A204.1 (cell line): ENCODE measurements around the gene NPAS1.
A peak's percentile ranks its signal among the peaks of the same experiment; 100 is the strongest.
"Not testable (repeated sequence)": the region's sequence is repeated elsewhere in the genome, so short reads cannot be mapped to it uniquely, and the experiment has no call there.

Experiments
- FAIRE-seq: peaks from 2 replicates; lab custom pipeline; 2012; peaks lifted over from hg19 to GRCh38; lab: Jason Lieb, UNC

The NPAS1 gene

GRCh38 chr19:47047272-47047762 lies 27.7 kb downstream of the NPAS1 start:
- no peak for FAIRE-seq

- peak; percentile 91 for FAIRE-seq
These were observed 28.2 kb downstream of the NPAS1 start for GRCh38 chr19:47047763-47048405.

DNA sequence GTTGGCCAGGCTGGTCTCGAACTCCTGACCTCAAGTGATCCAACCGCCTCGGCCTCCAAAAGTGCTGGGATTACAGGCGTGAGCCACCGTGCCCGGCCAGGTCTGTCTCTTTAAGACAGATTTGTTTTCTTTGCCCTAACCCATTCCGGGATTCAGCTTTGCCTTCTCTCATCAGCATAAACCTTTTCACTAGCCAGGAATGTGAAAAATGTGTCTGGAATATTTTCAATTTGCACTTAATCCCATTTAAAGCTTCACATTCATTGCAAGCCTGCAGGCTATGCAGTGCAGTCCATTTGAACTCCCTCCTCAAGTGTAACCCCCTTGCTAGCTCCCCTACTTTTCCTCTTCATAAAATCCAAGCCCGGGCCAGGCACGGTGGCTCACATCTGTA lies 29.7 kb downstream of the NPAS1 start:
- no peak for FAIRE-seq

DNA sequence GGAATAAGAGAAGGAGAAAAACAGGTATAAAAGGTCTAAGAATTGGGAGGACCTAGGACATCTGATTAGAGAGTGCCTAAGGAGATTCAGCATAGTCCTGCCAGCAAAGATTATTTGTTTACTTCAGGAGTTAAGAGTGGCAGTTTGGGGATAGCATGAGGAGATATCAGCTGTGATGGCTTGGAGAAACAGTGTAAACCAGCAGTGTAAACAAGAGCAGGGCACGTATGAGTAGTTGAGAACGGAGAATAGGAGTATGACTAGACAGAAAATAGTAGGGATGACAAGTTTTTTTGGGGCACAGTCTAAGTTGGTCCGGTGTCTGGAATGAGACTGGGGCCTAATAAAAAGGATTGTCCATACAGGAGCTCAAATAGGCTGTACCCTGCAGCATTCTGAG lies 30.9 kb downstream of the NPAS1 start:
- not testable (repeated sequence) for FAIRE-seq

GRCh38 chr19:47056411-47056810 lies 36.8 kb downstream of the NPAS1 start:
- FAIRE-seq: no peak

DNA sequence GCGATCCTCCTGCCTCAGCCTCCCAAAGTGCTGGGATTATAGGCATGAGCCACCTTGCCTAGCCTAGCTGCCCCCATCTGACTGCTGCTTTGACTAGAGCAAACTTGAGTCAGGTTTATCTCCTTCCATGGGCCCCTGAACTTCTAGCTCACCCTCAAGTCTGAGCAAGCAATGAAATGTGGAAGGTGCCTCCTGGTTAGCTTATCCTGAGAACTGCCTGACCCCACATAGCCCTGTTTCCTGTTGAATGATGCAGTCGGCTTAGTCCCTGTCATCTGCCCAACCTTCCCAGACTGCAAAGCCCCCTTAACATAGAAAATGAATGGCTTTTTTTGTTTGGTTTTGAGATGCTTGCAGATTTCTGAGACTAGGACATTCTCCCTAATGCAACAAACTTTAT lies 37.7 kb downstream of the NPAS1 start:
- FAIRE-seq: no peak

- FAIRE-seq: no peak
These were observed 39.0 kb downstream of the NPAS1 start for GRCh38 chr19:47058621-47059022.

DNA sequence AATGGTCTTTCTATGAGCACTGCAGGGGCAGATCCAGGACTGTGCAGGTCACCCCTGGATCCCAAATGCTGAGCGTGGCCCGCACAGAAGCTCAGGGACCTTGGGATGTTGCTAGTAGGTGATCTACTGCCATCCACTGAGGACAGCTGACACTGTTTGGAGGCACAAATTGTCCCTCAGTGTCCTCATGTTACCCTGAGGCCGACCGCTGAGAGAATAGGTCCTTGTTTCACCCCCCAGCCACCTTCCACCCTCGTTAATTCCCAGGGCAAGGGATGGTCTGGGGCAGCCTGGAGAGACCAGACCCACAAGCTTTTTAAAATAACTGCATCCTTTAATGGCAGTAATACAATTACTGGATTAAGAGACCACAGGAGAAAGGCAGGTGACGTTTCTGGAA lies 44.2 kb downstream of the NPAS1 start:
- FAIRE-seq: no peak

GRCh38 chr19:47065242-47065641 lies 45.6 kb downstream of the NPAS1 start:
- FAIRE-seq: no peak

DNA sequence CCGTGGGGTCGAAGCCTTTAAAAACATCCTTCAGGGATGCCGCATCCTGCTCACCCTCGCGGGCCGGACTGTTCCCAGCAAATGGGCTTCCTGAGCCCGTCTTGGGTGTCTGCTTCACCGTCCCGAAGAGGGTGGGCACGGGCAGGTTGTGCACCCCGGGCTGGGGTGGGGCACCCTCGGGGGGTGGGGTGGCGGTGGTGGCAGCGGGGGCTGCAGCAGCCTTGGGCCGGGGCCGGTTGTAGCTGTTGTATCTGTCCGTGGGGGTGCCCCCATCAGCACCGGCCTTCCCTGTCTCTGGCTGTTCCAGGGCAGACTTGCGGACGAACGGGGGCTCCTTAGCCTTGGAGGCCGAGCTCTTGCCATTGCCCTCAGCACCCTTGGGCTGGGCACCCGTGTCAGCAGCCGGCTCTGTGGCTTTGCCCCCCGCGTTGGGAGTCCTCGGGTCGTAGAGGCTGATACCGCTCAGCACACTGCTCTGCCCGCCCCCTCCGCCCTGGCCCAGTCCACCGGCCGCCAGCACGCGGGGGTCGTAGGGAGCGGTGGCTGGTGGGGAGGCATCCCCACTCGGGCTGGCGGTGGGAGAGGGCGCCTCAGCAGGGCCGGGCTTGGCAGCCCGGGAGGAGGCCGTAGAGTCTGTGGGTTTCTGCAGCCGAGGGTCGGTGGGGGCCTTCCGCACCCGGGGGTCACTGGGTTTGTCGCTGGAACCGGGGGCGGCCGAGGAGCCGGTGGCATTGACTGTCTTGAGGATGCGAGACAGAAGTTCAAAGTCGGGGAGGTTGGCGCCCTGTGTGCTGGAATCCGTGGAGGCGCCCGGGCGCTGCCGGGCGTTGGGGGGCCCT lies 47.0 kb downstream of the NPAS1 start:
- FAIRE-seq: no peak

GRCh38 chr19:47067215-47067847 lies 47.7 kb downstream of the NPAS1 start:
- FAIRE-seq: no peak

DNA sequence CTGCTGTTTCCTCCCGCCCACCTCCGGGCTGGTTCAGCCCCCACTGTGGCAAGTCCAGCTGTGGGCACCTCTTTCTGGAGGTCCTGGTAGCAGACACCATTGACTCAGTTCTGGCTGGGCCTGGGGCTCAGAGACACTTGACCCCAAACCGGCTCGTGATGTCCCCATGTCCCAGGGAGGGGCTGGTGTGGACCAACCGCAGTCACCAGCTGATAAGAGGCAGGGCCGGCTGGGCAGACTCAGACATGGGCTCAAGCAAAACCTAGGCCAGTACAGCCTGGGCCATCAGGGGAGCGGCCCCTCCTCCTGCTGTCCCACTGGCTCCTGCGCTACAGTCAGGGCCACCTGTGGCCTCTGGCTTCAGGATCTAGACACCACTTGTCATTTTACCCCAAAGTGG lies 48.6 kb downstream of the NPAS1 start:
- FAIRE-seq: no peak

- FAIRE-seq: no peak
These were observed 49.3 kb downstream of the NPAS1 start for GRCh38 chr19:47068876-47069406.

- no peak for FAIRE-seq
These were observed 50.2 kb downstream of the NPAS1 start for GRCh38 chr19:47069795-47070194.

- FAIRE-seq: no peak
These were observed 51.1 kb downstream of the NPAS1 start for GRCh38 chr19:47070756-47071155.

- no peak for FAIRE-seq
These were observed 52.1 kb downstream of the NPAS1 start for GRCh38 chr19:47071731-47072130.

DNA sequence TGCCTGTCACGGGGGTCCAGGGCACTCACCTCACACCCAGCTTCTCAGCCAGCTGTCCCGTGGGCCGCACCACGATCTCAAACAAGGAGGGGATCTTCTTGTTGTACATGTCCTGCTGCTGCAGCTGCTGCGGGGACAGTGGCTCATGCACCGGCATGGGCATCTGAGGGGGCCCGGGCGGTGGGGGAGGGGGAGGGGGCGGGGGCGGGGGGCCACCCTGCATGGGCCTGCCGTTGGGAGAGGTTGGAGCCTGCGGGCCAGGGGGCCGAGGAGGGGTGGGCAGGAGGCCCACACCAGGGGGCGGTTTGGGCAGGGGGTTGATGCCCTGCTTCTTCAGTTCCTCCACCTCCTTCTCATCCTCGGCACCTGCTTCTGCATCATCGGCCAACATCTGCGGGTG lies 52.7 kb downstream of the NPAS1 start:
- no peak for FAIRE-seq

GRCh38 chr19:47073574-47073973 lies 53.9 kb downstream of the NPAS1 start:
- no peak for FAIRE-seq

DNA sequence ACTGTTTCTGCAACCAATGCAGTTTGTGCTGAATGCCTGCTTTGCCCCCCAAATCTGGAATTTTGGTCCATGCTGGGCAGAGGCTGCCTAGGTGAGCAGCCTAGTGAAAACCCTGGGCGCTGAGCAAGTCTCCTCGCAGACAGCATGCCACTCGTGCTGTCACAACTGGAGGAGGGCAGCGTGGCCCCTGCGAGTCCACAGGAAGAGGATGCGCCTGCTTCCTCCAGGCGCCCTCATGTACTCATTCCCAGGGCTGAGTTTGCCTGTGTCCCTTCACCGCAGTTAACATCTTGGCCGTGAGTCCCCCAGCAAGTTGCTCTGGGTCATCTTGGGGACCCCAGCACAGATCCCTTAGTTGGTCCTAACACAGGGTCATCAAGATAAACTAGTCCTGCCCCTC lies 55.0 kb downstream of the NPAS1 start:
- FAIRE-seq: no peak

DNA sequence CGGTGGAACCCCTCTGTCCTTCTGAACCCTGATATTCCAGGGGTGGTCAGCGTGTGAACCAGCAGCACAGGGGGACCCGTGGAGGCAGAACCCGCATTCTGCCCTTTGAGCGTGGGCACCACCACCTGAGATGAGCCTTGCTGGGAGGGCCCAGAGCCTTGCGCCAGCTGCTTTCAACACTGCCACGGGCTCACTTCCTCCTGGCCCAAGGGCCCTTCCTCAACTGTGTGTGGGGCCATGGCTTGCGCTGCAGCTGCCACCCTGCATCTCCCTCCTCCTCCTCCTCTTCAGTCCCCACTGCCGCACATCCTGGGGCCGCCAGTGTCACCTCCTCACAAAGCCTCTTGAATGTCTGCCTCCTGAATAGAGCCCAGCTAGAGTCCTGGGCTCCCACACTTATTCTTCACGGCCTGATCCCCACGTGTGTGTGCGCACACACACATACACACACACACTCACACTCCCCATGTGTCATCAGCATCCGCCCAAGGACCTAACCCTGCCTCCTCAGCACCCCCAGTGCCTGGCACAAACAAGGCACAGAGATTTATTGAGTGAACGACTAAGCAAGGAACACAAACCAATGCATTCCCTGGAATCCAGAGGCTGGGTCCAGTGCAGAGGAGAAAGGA lies 55.7 kb downstream of the NPAS1 start:
- FAIRE-seq: no peak

GRCh38 chr19:47075941-47076340 lies 56.3 kb downstream of the NPAS1 start:
- no peak for FAIRE-seq

DNA sequence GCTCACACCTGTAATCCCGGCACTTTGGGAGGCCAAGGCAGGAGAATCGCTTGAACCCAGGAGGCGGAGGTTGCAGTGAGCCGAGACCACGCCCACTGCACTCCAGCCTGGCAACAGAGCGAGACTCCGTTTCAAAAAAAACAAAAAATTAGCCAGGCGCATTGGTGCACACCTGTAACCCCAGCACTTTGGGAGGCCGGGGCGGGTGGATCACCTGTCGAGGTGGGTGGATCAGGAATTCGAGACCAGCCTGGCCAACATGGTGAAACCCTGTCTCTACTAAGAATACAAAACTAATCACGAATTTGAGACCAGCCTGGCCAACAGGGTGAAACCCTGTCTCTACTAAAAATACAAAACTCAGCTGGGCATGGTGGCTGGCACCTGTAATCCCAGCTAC lies 58.7 kb downstream of the NPAS1 start:
- FAIRE-seq: not testable (repeated sequence)

DNA sequence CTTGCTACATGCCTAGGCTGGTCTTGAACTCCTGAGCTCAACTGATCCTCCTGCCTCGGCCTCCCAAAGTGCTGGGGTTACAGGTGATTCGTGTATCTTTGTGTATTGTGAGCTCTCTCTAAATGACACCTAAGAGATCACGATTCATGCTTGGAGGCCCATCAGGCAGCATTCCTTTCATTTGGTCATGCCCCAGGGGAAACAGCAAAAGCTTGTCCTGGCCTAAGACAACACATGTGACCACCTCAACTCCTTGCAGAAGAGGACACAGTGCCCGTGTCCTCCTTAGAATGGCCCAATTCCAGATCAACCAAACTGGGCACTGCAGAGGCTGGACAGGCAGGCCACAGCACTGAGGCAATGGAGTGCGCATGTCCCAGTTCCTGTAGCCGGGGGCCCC lies 61.5 kb downstream of the NPAS1 start:
- no peak for FAIRE-seq
